ENCODE measurements around the gene FAR2.

- no peak for TF ChIP-seq POLR2A (IDR thresholded peaks at IDR 0.05)
- TF ChIP-seq, protein P1, sequence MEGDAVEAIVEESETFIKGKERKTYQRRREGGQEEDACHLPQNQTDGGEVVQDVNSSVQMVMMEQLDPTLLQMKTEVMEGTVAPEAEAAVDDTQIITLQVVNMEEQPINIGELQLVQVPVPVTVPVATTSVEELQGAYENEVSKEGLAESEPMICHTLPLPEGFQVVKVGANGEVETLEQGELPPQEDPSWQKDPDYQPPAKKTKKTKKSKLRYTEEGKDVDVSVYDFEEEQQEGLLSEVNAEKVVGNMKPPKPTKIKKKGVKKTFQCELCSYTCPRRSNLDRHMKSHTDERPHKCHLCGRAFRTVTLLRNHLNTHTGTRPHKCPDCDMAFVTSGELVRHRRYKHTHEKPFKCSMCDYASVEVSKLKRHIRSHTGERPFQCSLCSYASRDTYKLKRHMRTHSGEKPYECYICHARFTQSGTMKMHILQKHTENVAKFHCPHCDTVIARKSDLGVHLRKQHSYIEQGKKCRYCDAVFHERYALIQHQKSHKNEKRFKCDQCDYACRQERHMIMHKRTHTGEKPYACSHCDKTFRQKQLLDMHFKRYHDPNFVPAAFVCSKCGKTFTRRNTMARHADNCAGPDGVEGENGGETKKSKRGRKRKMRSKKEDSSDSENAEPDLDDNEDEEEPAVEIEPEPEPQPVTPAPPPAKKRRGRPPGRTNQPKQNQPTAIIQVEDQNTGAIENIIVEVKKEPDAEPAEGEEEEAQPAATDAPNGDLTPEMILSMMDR (IDR thresholded peaks at IDR 0.05 in 4 of 5, conservative IDR thresholded peaks at IDR 0.05 in 1 of 5): no peak
Measured at GRCh38 chr12:29163146-29163545, 14.1 kb downstream of the FAR2 start.

All from gastrocnemius medialis (tissue), 4 donors.